ENCODE results near the gene GNAQ. TPM values are rescaled to one million over a fixed set of nuclear protein-coding genes. Genes with fewer than 3 reads are reported as not detected.
A peak's percentile ranks its signal among the peaks of the same experiment; 100 is the strongest.

The GNAQ gene
- total and polyA plus RNA-seq, 2 donors from 2014 or later, result 16.2 to 83.4 TPM

DNA sequence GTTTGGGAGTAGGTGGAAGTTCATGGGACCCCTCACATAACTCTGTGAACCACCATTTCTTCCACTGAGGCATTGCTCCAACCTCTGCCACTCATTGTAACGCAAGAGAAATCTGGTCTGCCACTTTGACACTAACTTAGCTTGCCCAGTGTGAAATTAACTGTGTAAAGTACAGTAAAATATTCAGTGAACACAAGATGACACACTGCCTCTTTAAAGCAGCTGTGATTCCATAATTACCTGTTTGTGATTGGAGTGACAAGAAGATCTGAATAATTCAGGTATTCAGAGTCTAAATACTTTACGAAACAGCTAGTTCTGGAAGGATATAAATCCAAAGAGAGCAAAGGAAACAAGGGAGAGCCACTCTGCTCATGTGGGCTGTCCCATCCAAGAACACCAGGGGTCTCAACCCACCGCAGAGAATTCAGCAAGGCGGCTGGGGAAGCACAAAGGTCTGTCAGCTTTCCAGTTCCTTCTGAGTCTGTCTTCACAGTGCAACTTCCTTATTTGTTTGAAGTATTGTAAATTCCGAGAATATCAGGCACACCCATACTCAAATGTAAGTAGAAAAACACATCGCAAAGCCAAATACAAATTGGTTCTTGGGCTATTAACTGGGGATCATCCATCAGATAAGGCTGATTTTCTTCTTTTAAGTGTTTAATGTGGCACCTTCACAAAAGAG lies 86.9 kb downstream of the GNAQ start:
- Histone ChIP-seq H3K9me3 (ENCODE audit: control insufficient read depth in 2 of 3, insufficient read depth in 1 of 3, low read length in 3 of 3) (no peaks in the 10 kb centered on the region), H3K4me1 (ENCODE audit: control insufficient read depth in 2 of 3, insufficient read depth in 2 of 3, low read depth in 1 of 3, low read length in 3 of 3) (peaks cover 0 to 45% (median 12%) of the 10 kb centered on the region in 3 donors), H3K4me3 (ENCODE audit: low read length in 3 of 3) (no peak overlapping the region), H3K27me3 (ENCODE audit: control insufficient read depth, insufficient read depth, low read length) (no peaks in the 10 kb centered on the region), H3K9ac (ENCODE audit: low read length in 3 of 3) (no peak overlapping the region), H3K36me3 (ENCODE audit: control insufficient read depth in 2 of 3, insufficient read depth in 3 of 3, low read length in 3 of 3) (no peaks in the 10 kb centered on the region), H3K27ac (ENCODE audit: low read depth in 2 of 2, low read length in 2 of 2) (no peak overlapping the region)
- intact Hi-C loops (cut with DNase I), result no loop called here
- FAIRE-seq (no peak), DNase-seq (peak in 3 of 5 donors; percentile 23 to 57 (median 37))
- TF ChIP-seq, protein P1, sequence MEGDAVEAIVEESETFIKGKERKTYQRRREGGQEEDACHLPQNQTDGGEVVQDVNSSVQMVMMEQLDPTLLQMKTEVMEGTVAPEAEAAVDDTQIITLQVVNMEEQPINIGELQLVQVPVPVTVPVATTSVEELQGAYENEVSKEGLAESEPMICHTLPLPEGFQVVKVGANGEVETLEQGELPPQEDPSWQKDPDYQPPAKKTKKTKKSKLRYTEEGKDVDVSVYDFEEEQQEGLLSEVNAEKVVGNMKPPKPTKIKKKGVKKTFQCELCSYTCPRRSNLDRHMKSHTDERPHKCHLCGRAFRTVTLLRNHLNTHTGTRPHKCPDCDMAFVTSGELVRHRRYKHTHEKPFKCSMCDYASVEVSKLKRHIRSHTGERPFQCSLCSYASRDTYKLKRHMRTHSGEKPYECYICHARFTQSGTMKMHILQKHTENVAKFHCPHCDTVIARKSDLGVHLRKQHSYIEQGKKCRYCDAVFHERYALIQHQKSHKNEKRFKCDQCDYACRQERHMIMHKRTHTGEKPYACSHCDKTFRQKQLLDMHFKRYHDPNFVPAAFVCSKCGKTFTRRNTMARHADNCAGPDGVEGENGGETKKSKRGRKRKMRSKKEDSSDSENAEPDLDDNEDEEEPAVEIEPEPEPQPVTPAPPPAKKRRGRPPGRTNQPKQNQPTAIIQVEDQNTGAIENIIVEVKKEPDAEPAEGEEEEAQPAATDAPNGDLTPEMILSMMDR (IDR thresholded peaks at IDR 0.05; ENCODE audit: borderline replicate concordance, extremely low read depth, insufficient read depth), result no peak

DNA sequence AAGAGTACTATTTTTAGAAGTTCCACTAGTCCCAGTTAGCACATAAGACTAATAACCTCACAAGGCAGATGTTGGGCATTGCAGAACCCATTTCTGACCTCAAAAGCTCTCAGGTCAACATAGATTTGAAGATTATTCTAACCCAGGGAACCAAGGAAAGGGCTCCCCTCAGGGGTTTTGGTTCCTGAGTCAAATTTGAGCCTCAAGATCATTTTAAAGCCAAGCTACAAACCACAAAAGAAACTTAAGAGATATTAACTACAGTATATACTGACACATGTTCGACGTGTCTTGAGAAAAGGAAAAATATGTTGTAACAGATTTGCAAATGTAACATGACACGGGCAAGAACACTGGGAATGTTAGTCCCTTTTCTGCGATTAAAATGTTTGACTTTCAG lies 88.6 kb downstream of the GNAQ start:
- Histone ChIP-seq H3K4me1 (ENCODE audit: control insufficient read depth in 2 of 3, insufficient read depth in 2 of 3, low read depth in 1 of 3, low read length in 3 of 3) (peaks cover 0 to 38% (median 12%) of the 10 kb centered on the region in 3 donors), H3K36me3 (ENCODE audit: control insufficient read depth in 2 of 3, insufficient read depth in 3 of 3, low read length in 3 of 3) (no peaks in the 10 kb centered on the region), H3K4me3 (ENCODE audit: low read length in 3 of 3) (no peak overlapping the region), H3K9me3 (ENCODE audit: control insufficient read depth in 2 of 3, insufficient read depth in 1 of 3, low read length in 3 of 3) (no peaks in the 10 kb centered on the region), H3K27ac (ENCODE audit: low read depth in 2 of 2, low read length in 2 of 2) (no peak overlapping the region), H3K27me3 (ENCODE audit: control insufficient read depth, insufficient read depth, low read length) (no peaks in the 10 kb centered on the region), H3K9ac (ENCODE audit: low read length in 3 of 3) (no peak overlapping the region)
- FAIRE-seq (no peak), DNase-seq (no peak)
- intact Hi-C loops (cut with DNase I), result no loop called here
- TF ChIP-seq, protein P1 (IDR thresholded peaks at IDR 0.05; ENCODE audit: borderline replicate concordance, extremely low read depth, insufficient read depth), result no peak

DNA sequence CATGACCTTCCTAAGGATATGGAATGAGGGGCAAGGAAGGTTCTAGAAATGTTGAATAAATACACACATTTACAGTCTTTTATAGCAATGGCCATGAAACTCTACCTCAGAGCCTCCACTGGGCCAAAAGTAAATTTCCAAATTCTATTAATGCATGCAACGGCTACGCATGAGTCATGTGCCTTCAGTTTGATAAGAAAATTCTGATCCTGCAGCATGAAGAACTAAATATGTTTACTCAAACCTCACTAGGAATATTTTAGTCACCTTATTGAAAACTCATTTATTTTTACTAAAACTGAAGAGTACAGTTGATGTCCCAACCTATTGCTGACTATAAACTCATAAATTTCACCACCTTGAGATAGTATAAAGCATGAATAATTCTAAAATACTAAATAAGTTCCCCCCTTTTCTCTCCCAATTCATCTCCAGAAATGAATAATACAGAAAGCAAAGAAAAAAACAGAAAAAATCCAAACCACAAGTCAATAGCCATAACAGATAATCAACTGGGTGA lies 92.4 kb downstream of the GNAQ start:
- H3K27ac ChIP-seq (ENCODE audit: low read depth in 2 of 2, low read length in 2 of 2), result no peak overlapping the region
- no peak overlapping the region for H3K4me3 ChIP-seq (ENCODE audit: low read length in 3 of 3)
- no peaks in the 10 kb centered on the region for H3K36me3 ChIP-seq (ENCODE audit: control insufficient read depth in 2 of 3, insufficient read depth in 3 of 3, low read length in 3 of 3)
- no peaks in the 10 kb centered on the region for H3K27me3 ChIP-seq (ENCODE audit: control insufficient read depth, insufficient read depth, low read length)
- intact Hi-C loops (cut with DNase I), result no loop called here
- H3K9ac ChIP-seq (ENCODE audit: low read length in 3 of 3), result no peak overlapping the region
- peaks cover 0 to 9% (median 0%) of the 10 kb centered on the region in 3 donors for H3K4me1 ChIP-seq (ENCODE audit: control insufficient read depth in 2 of 3, insufficient read depth in 2 of 3, low read depth in 1 of 3, low read length in 3 of 3)
- H3K9me3 ChIP-seq (ENCODE audit: control insufficient read depth in 2 of 3, insufficient read depth in 1 of 3, low read length in 3 of 3), result no peaks in the 10 kb centered on the region
- FAIRE-seq (no peak), DNase-seq (no peak)
- TF ChIP-seq, protein P1 (IDR thresholded peaks at IDR 0.05; ENCODE audit: borderline replicate concordance, extremely low read depth, insufficient read depth), result no peak
